Adipocyte (in vitro differentiated cells): Measurements from ENCODE around the gene SUGCT.

Experiments
- DNase-seq: peaks from one replicate; pipeline ENCODE4 v3.0.0-alpha.2; 2015; ENCODE audit warnings: low read depth
- H3K27me3 ChIP-seq: replicated peaks from 2 replicates; pipeline ENCODE4 v1.7.0; 2013; ENCODE audit warnings: mild to moderate bottlenecking, low read length, moderate library complexity; ENCODE audit not compliant: control insufficient read depth, insufficient read depth
- H3K36me3 ChIP-seq: 2 replicates; pipeline ENCODE4 v1.7.0; 2013; ENCODE audit warnings: low read length, mild to moderate bottlenecking, moderate library complexity; ENCODE audit not compliant: control insufficient read depth, insufficient read depth, severe bottlenecking
- H3K4me1 ChIP-seq: 2 replicates; pipeline ENCODE4 v1.7.0; 2013; ENCODE audit warnings: mild to moderate bottlenecking, low read length, moderate library complexity; ENCODE audit not compliant: control insufficient read depth, insufficient read depth
- H3K4me3 ChIP-seq: 2 replicates; pipeline ENCODE4 v1.7.0; 2013; ENCODE audit warnings: mild to moderate bottlenecking, low read length, moderate library complexity
- H3K9ac ChIP-seq: 2 replicates; pipeline ENCODE4 v1.7.0; 2013; ENCODE audit warnings: mild to moderate bottlenecking, low read length, moderate library complexity
- H3K9me3 ChIP-seq: 2 replicates; pipeline ENCODE4 v1.7.0; 2013; ENCODE audit warnings: mild to moderate bottlenecking, low read length, moderate library complexity; ENCODE audit not compliant: control insufficient read depth

Gene SUGCT

DNA sequence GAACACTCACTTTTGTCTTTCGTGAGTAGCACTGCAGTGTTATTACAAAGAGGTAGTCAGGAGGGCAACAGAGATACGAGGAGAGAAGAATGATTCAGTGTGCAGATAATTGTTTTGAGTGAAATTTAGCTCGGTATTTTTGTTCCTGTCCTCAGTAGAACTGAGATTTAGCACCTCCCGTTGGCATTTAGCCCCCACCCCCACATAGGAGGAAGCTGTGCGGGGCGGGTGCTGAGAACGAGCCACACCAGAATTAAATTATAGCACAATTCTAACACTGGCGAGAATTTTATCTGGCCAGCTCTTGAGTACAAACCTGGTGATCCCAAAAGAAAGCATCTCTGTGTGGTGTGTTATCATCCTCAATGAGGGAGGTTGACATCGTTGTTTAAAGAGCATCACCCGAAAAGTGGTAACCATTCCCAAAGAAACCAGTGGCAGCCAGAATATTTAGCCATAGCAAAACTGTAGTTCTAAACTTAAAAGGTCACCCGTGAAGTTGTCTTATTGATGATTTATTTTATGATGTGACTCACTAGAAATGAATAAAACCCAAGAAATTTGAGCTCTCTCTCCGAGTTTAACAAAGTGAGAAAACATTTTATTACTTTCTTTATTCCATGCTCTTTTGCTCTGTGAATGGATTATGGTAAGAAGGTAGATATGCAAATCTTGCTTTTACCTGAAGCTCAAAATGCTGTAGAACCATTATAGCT is 612.2 kb downstream of the SUGCT start:
- H3K9me3 ChIP-seq = no peaks in the 10 kb centered on the region
- H3K4me3 ChIP-seq = peak overlapping the region; percentile 28
- no peaks in the 10 kb centered on the region for H3K36me3 ChIP-seq
- H3K4me1 ChIP-seq = peaks cover 10% of the 10 kb centered on the region
- H3K27me3 ChIP-seq = no peaks in the 10 kb centered on the region
- H3K9ac ChIP-seq = no peak overlapping the region
- no peak for DNase-seq

DNA sequence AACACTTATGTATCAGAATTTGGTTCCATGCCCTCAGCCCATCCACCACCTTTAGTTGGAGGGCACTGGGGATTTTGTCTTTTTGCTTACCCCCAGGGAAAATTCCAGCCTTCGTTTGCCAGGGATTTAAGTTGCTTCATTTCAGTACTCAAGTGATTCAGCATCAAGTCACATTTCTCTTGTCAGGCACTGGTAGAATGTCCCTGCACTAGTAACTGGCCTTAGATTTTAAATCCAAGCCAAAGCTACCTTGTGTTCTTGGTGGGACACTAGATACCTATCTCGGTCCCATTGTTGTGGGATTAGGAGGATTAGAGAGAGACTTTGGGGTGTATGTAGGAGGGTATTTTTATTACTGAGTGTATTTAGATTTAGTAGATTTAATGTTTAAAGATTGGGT is 613.1 kb downstream of the SUGCT start:
- peak; percentile 45 for DNase-seq
- Histone ChIP-seq H3K36me3 (no peaks in the 10 kb centered on the region), H3K9me3 (no peaks in the 10 kb centered on the region)

DNA sequence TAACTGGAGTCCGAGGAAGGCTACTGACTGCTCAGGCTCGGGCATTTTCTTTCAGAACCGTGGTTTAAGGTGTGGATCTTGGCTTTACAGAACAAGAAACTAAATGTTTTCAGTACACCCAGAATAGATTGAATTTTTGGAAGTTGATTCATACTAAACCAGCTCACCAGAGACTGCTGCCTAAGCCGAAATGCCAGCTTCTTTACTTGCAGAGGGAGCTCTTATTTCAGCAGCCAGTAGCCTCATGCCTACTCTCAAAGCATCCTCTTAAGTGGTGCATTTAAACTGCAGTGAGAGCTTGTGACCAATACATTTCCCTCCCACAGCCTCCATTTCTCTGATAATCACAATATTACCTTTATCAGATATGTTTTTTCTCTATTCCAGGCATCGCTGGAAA is 615.1 kb downstream of the SUGCT start:
- DNase-seq = peak; percentile 69

More for the DNA sequence above, 613.1 kb downstream of the SUGCT start:
- H3K4me1 ChIP-seq = peaks cover 10% of the 10 kb centered on the region
- no peaks in the 10 kb centered on the region for H3K27me3 ChIP-seq
- H3K4me3 ChIP-seq = no peak overlapping the region
- no peak overlapping the region for H3K9ac ChIP-seq

DNA sequence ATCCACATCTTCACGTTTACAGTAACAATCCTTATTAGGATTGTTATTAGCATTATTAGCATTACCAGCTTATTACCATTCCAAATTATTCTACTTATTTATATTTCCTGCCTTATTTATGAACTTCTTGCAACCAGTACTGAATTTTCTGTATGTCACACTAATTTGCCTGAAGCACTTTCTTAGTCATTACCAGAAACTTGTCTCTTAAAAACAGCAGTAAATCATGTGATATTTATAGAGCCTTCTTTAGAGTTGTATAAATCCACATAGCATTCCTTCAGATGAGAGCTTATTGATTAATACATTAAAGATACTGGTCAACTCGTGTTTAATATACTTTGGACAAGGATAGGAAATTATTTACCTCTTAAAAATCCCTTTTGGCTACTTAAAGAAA is 618.6 kb downstream of the SUGCT start:
- DNase-seq = no peak
- Histone ChIP-seq H3K4me3 (no peak overlapping the region), H3K4me1 (peaks cover 13% of the 10 kb centered on the region), H3K36me3 (no peaks in the 10 kb centered on the region), H3K27me3 (no peaks in the 10 kb centered on the region), H3K9me3 (no peaks in the 10 kb centered on the region), H3K9ac (no peak overlapping the region)

More for the DNA sequence above, 615.1 kb downstream of the SUGCT start:
- Histone ChIP-seq H3K27me3 (no peaks in the 10 kb centered on the region), H3K36me3 (no peaks in the 10 kb centered on the region), H3K4me1 (peaks cover 10% of the 10 kb centered on the region), H3K9ac (no peak overlapping the region), H3K9me3 (no peaks in the 10 kb centered on the region), H3K4me3 (no peak overlapping the region)

DNA sequence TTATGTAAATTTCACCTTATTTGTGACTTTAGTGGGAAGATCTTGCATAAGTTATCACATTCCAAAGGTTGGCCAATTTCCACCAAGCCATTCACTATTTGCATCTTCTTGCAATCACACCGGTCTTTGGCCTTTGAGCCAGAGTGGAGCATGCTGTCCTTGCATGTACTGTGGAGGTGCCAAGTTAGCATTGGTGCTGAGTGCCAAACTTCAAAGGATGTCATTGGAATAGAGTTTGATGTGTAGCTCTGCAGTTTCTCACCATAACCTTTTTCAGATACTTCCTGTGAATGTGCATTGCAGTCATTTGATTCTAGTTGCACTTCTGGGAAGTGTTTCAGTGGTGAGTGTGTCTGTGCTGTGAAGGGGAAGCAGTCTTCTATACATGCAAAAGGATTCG is 620.6 kb downstream of the SUGCT start:
- Histone ChIP-seq H3K9ac (no peak overlapping the region), H3K4me3 (no peak overlapping the region), H3K9me3 (no peaks in the 10 kb centered on the region), H3K4me1 (peaks cover 21% of the 10 kb centered on the region), H3K27me3 (no peaks in the 10 kb centered on the region), H3K36me3 (no peaks in the 10 kb centered on the region)
- peak; percentile 17 for DNase-seq

DNA sequence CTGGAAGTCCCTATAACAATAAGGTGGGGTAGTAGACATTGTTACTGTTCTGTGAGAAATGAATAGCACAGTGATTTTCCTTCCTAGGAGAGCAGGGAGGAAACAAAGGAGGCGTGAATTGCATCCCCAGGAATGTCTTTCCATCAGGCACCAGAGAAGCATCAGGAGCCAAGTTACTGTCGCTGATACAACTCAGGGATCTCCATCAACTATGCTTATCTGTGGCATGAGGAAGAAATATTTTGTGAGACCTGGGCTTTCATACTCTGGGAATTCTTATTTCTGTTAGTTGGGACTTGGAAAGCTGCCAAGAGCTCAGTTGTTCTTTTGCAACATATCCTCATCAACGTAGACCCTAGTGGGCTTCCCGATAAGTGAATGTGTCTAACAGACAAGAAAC is 622.3 kb downstream of the SUGCT start:
- peaks cover 28% of the 10 kb centered on the region for H3K4me1 ChIP-seq
- no peaks in the 10 kb centered on the region for H3K27me3 ChIP-seq
- no peak overlapping the region for H3K4me3 ChIP-seq
- H3K9me3 ChIP-seq = no peaks in the 10 kb centered on the region
- DNase-seq = no peak
- no peak overlapping the region for H3K9ac ChIP-seq
- no peaks in the 10 kb centered on the region for H3K36me3 ChIP-seq

DNA sequence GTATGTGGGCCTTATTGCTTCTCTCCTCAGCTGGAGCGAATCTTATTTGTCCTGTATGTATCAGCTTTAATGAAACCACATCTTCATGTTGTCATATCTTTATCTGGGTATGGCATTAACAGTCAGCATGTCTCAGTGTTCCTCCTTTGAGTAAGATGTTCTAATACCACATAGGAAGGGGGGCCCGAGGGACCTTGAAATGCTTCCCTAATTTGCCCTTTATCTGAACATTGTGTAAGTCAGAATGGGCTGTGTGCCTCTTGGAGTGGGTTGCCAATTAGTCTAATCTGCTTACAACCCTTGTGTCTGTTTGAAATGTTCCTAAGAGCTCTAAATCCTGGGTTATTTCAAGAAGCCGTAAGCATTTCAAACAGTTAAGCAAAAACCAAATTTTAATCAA is 623.8 kb downstream of the SUGCT start:
- no peak for DNase-seq
- no peaks in the 10 kb centered on the region for H3K27me3 ChIP-seq
- H3K9ac ChIP-seq = no peak overlapping the region
- H3K4me3 ChIP-seq = peak overlapping the region; percentile 17
- no peaks in the 10 kb centered on the region for H3K9me3 ChIP-seq
- H3K4me1 ChIP-seq = peaks cover 31% of the 10 kb centered on the region
- no peaks in the 10 kb centered on the region for H3K36me3 ChIP-seq

DNA sequence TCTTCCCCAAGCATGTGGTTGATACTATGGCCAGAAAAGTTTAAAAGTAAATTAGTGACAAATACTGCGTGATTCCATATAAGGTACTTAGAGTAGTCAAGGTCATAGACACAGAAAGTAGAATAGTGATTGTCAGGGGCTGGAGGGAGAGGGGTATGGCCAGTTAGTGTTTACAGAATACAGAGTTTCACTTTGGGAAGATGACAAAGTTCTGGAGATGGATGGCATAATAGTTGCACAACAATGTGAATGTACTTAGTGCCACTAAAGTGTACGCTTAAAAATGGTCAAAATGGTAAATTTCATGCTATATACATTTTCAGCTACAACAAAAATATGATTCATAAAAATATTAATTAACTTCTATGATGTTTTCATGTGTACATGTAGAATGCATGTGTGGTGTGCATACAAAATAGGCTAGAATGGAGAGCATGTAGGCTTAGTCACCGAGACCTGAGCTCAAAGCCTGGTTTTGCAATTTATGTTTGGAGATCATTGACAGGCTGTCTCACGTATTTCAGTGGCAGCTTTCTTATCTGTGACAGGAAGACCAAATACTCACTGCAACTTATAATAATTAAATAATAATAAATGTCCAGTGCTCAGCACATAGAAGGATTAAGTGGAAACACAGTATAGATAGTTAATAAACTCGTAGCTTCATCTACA is 625.6 kb downstream of the SUGCT start:
- DNase-seq = no peak
- peaks cover 34% of the 10 kb centered on the region for H3K4me1 ChIP-seq

DNA sequence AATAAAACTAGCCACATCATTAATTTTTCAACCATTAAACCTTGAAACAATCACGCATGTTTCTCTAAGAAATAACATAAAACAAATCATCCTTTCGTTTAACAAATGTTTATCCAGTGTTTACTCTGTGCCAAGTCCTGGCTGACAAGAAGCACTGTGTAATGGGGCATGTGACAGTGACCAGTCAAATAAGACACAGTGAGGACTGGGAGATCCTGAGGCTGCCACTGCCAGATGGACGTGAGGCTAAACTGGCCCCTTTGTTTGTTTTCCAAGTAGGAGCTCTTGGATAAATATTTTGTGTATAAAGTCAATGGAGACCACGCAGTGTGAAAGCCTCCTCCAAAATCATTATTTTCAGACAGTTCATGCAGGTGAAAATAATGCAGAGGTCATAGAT is 626.2 kb downstream of the SUGCT start:
- H3K4me1 ChIP-seq = peaks cover 28% of the 10 kb centered on the region
- no peak overlapping the region for H3K9ac ChIP-seq
- H3K27me3 ChIP-seq = no peaks in the 10 kb centered on the region
- no peak overlapping the region for H3K4me3 ChIP-seq
- H3K9me3 ChIP-seq = no peaks in the 10 kb centered on the region
- DNase-seq = no peak
- H3K36me3 ChIP-seq = no peaks in the 10 kb centered on the region

More for the DNA sequence above, 625.6 kb downstream of the SUGCT start:
- Histone ChIP-seq H3K36me3 (no peaks in the 10 kb centered on the region), H3K9ac (no peak overlapping the region), H3K4me3 (no peak overlapping the region), H3K9me3 (no peaks in the 10 kb centered on the region), H3K27me3 (no peaks in the 10 kb centered on the region)

DNA sequence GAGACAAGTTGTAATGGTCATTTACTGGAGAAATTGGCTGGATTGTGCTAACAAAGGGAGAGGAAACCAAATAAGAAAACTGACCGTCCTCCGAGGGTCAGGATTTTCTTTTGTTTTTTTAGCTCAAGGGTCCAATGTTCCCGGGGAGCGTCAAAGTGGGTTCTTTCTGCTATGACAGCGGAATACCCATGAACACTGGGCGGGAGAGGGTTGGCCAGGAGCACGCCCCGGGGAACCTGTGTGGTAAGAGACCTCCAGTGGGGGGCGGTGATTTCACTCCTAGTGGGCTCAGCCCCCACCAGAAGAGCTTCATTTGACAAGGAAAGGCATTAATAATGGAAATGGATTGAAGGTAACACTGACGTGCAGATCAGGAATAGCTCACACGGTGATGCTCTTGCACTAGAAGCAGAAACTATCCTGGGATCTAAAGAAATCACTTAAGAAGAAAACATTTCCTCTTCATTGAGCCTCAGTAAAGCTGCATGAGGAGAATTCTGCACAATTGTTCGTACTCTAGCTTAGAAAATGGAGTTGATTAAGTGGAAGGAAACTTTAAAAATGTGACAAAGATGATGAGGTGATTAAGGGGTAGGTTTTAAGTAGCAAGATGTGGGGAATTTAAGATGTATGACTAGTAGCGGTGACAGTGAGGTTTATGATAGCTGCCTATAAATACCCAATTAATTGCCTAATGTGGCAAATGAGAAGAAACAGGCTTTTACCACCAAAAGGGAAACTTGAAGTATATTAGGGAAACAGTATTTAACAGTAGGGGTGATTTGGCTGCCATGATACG is 627.2 kb downstream of the SUGCT start:
- Histone ChIP-seq H3K9me3 (no peaks in the 10 kb centered on the region), H3K4me3 (no peak overlapping the region), H3K27me3 (no peaks in the 10 kb centered on the region), H3K4me1 (peaks cover 28% of the 10 kb centered on the region), H3K9ac (no peak overlapping the region), H3K36me3 (no peaks in the 10 kb centered on the region)
- DNase-seq = no peak
